Measurements from ENCODE around the gene FOXM1. TPM values are rescaled to one million over a fixed set of nuclear protein-coding genes. Genes with fewer than 3 reads are reported as not detected.

Gene FOXM1
- total RNA-seq, 2 experiments from 2014 or later = 0.59 to 0.80 TPM

DNA sequence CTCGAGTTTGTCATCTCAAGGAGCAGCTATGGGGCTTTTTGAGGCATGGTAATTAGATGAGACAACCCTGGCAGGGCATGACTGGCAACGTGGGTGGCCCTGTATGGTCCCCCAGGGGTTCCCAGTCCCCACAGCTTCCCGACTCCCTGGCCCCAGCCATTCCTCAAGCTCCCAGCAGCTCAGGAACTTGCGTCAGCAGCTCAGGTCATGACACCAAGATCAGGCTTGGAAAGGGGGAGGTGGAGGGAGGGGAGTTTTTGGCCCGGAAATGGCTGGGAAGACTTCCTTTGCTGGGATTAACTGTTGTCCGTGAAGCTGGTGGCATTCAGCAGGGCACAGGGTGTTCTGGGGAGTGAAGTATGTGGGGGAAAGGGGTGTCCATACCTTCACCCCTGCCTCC is 31.7 kb downstream of the FOXM1 start:
- TF ChIP-seq, protein P1, sequence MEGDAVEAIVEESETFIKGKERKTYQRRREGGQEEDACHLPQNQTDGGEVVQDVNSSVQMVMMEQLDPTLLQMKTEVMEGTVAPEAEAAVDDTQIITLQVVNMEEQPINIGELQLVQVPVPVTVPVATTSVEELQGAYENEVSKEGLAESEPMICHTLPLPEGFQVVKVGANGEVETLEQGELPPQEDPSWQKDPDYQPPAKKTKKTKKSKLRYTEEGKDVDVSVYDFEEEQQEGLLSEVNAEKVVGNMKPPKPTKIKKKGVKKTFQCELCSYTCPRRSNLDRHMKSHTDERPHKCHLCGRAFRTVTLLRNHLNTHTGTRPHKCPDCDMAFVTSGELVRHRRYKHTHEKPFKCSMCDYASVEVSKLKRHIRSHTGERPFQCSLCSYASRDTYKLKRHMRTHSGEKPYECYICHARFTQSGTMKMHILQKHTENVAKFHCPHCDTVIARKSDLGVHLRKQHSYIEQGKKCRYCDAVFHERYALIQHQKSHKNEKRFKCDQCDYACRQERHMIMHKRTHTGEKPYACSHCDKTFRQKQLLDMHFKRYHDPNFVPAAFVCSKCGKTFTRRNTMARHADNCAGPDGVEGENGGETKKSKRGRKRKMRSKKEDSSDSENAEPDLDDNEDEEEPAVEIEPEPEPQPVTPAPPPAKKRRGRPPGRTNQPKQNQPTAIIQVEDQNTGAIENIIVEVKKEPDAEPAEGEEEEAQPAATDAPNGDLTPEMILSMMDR (IDR thresholded peaks at IDR 0.05) = no peak
- Mint-ChIP-seq H3K9me3 (no peaks in the 10 kb centered on the region), H3K36me3 (ENCODE audit: low read depth) (peaks cover 69% of the 10 kb centered on the region), H3K27ac (no peak overlapping the region), H3K4me3 (no peak overlapping the region), H3K27me3 (no peaks in the 10 kb centered on the region), H3K4me1 (ENCODE audit: low read depth) (no peaks in the 10 kb centered on the region)
- ChIA-PET CTCF (interaction anchor here (1.0 to 1.7 kb wide), 2 partner anchors 15 to 99 kb away, joined by 3 to 6 read pairs; no protein-coding TSS in a partner anchor), POLR2A (no interaction called here)
- Histone ChIP-seq H3K27ac (ENCODE audit: low read depth in 1 of 2, low read length in 2 of 2) (no peak overlapping the region), H3K4me1 (ENCODE audit: insufficient read depth, low read length) (no peaks in the 10 kb centered on the region), H3K36me3 (ENCODE audit: insufficient read depth, low read length) (peaks cover 44% of the 10 kb centered on the region), H3K9me3 (ENCODE audit: control insufficient read depth in 1 of 2, insufficient read depth in 1 of 2, low read length in 2 of 2) (no peaks in the 10 kb centered on the region), H3K27me3 (ENCODE audit: control insufficient read depth in 1 of 2, insufficient read depth in 2 of 2, low read length in 2 of 2) (no peaks in the 10 kb centered on the region), H3K4me3 (ENCODE audit: low read length) (no peak overlapping the region)
- no peak for ATAC-seq (ENCODE audit: poor library complexity)
- intact Hi-C loops (cut with DNase I, micrococcal nuclease) = no loop called here
- no peak for DNase-seq

DNA sequence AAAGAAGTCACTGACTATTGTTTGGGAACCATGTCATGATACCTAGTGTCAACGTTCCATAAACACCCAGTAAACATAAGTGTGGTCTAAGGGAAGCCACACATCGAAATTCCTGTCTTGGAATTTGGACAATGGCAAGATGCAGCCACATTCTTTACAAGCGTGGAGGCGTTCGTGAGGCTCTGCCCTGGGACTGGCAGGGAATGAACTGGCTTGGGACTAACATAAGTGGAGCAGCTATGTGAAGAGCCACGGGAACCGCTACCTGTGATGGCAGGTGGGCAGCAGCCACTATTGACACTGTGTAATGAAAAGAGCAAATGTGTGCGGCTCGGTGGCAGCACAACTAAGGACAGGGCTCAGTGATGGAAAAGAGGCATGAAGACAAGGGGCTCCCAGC is 32.2 kb downstream of the FOXM1 start:
- no peak for ATAC-seq (ENCODE audit: poor library complexity)
- intact Hi-C loops (cut with DNase I, micrococcal nuclease) = no loop called here
- no peaks in the 10 kb centered on the region for H3K9me3 ChIP-seq (ENCODE audit: control insufficient read depth in 1 of 2, insufficient read depth in 1 of 2, low read length in 2 of 2)
- DNase-seq = no peak
- H3K27ac ChIP-seq (ENCODE audit: low read depth in 1 of 2, low read length in 2 of 2) = no peak overlapping the region
- Mint-ChIP-seq H3K36me3 (ENCODE audit: low read depth) (peaks cover 68% of the 10 kb centered on the region), H3K9me3 (no peaks in the 10 kb centered on the region), H3K4me1 (ENCODE audit: low read depth) (no peaks in the 10 kb centered on the region), H3K27ac (no peak overlapping the region), H3K4me3 (no peak overlapping the region), H3K27me3 (no peaks in the 10 kb centered on the region)
- CTCF ChIA-PET = no interaction called here
- no peak overlapping the region for H3K4me3 ChIP-seq (ENCODE audit: low read length)
- TF ChIP-seq, protein P1 (IDR thresholded peaks at IDR 0.05) = no peak
- POLR2A ChIA-PET = no interaction called here
- peaks cover 45% of the 10 kb centered on the region for H3K36me3 ChIP-seq (ENCODE audit: insufficient read depth, low read length)
- no peaks in the 10 kb centered on the region for H3K27me3 ChIP-seq (ENCODE audit: control insufficient read depth in 1 of 2, insufficient read depth in 2 of 2, low read length in 2 of 2)
- no peaks in the 10 kb centered on the region for H3K4me1 ChIP-seq (ENCODE audit: insufficient read depth, low read length)

DNA sequence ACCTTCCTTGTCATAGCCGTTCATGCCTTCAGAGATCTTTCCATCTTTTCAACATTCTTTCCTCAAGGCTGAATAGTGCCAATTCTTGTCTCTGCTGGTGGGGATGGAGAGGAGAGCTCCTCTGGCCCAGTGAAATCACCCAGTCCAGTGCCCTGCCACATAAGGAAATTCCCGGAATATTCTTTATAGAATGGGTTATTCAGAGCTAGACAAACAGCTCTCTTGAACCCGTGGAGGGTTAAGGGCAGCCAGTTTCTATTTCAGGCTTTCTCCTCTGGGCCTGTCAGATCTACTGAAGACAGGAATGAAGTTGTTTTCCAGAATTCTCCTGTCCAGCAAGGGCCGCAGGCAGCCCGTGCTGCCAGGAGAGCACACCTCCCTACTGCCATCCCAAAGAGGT is 34.0 kb downstream of the FOXM1 start:
- Histone ChIP-seq H3K4me3 (ENCODE audit: low read length) (no peak overlapping the region), H3K27ac (ENCODE audit: low read depth in 1 of 2, low read length in 2 of 2) (no peak overlapping the region), H3K27me3 (ENCODE audit: control insufficient read depth in 1 of 2, insufficient read depth in 2 of 2, low read length in 2 of 2) (no peaks in the 10 kb centered on the region), H3K4me1 (ENCODE audit: insufficient read depth, low read length) (no peaks in the 10 kb centered on the region), H3K9me3 (ENCODE audit: control insufficient read depth in 1 of 2, insufficient read depth in 1 of 2, low read length in 2 of 2) (no peaks in the 10 kb centered on the region), H3K36me3 (ENCODE audit: insufficient read depth, low read length) (peaks cover 55% of the 10 kb centered on the region)
- TF ChIP-seq, protein P1 (IDR thresholded peaks at IDR 0.05) = no peak
- Mint-ChIP-seq H3K4me1 (ENCODE audit: low read depth) (no peaks in the 10 kb centered on the region), H3K36me3 (ENCODE audit: low read depth) (peaks cover 70% of the 10 kb centered on the region), H3K27ac (no peak overlapping the region), H3K27me3 (no peaks in the 10 kb centered on the region), H3K9me3 (no peaks in the 10 kb centered on the region), H3K4me3 (no peak overlapping the region)
- no peak for DNase-seq
- POLR2A ChIA-PET = no interaction called here
- CTCF ChIA-PET = no interaction called here
- no peak for ATAC-seq (ENCODE audit: poor library complexity)
- intact Hi-C loops (cut with DNase I, micrococcal nuclease) = no loop called here
